ENCODE measurements around the gene SLC25A52.
A peak's percentile ranks its signal among the peaks of the same experiment; 100 is the strongest.
"Not testable (repeated sequence)": the region's sequence is repeated elsewhere in the genome, so short reads cannot be mapped to it uniquely, and the experiment has no call there.

Gene SLC25A52

DNA sequence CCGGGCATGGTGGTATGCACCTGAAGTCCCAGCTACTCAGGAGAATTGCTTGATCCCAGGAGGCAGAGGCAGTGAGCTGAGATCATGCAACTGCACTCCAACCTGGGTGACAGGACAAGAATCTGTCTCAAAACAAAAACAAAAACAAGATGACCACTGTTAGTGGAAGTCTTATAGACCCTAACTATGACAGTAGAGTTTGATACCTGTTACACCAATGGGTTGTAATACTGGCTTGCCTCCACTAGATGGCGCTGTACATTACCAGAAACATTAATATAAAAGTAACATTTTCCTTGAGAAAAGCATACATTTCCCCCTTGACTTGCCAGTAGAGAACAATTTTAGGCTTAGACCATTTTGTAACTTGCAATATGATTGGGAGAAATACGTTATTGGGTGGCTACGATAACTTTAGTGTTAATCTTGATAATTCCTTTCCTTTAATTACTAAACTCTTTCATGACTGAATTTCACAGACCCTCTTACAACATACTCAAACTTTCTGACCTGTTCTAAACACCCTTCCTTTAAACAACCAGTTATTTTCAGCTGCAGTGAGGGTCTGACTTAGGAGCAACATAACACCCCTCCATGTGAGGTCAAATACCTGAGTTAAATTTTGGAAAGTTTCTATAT lies 19.5 kb downstream of the SLC25A52 start:
- DNase-seq (ENCODE audit: low read depth in 2 of 2) = peak; percentile 13 to 33

DNA sequence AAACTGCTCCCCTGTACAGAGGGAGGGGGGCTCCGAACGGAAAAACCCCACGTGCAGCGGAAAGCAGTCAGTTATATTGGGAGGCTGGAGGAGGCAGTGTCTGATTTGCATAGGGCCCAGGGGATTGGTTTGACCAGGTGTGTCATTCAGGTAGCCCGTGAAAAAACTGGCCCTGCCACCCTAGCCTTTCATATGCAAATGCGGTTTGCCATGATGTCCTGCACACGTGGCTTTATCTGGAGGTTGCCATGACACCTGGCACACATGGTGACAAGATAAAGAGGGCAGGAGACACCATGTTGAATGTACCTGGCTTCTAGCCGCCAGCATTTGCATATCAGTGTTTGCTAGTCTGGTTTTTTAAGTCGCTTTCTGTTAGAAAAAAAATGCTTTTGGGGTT lies 20.5 kb downstream of the SLC25A52 start:
- no peak for DNase-seq (ENCODE audit: low read depth in 2 of 2)

DNA sequence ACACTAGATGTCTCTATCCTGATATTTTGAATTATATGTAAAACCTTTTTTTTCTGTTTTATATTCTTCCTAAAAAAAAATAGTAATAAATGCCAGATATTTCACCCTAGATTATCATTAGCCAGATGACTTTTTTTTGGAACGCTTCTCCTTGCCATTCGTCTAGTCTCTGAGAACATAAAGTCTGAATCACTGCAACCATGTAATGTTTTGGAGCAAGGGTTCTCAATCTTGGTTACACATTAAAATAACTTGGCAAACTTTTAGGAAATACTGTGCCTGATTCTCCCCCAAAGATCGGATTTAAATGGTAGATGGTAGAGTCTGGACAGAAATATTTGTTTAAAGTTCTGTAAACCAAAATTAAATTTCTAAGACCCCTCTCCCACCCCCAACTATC lies 21.0 kb downstream of the SLC25A52 start:
- no peak for DNase-seq (ENCODE audit: low read depth in 2 of 2)

GRCh38 chr18:31738460-31739407 lies 21.9 kb downstream of the SLC25A52 start:
- DNase-seq (ENCODE audit: low read depth in 2 of 2) = no peak

DNA sequence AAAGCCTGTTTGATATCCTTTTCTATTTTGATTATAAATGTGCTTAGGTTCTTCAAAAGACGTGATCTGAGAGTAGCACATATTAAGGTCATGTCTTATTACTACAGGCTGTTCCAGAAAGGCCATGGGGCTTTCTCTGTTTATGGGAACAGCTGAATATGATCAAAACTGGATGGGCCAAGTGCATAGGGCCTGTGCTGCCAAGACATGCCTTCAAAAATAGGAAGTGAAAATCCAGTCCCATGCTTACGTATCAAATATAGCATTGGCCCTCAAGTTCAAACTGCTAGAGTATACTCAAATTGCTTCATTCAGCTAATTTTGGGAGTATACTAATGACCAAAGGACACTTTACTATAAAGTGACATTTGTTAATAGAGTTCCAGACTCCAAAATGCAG lies 24.1 kb downstream of the SLC25A52 start:
- DNase-seq (ENCODE audit: low read depth in 2 of 2) = no peak

GRCh38 chr18:31731628-31732027 lies 29.1 kb downstream of the SLC25A52 start:
- no peak for DNase-seq (ENCODE audit: low read depth in 2 of 2)

GRCh38 chr18:31729196-31729595 lies 31.5 kb downstream of the SLC25A52 start:
- not testable (repeated sequence) for DNase-seq (ENCODE audit: low read depth in 2 of 2)

- DNase-seq (ENCODE audit: low read depth in 2 of 2) = no peak
Observed at GRCh38 chr18:31723990-31724711, 36.5 kb downstream of the SLC25A52 start.

DNA sequence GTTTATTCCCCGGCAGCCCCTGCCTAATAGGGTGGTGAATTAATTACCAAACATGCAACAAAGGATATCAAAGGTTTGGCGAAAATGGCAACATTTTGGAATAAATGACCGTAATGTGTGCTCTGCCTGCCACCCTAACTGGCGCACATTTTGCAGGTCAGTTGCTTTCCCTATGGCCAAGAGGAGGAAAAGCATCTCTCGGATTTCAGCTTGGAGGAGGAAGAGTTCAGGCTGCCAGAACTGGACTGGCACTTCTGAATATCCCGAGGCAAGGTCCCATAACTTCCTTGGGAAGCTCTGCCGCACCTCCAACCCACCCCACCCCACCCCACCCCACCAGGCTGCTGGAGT lies 37.1 kb downstream of the SLC25A52 start:
- no peak for DNase-seq (ENCODE audit: low read depth in 2 of 2)

DNA sequence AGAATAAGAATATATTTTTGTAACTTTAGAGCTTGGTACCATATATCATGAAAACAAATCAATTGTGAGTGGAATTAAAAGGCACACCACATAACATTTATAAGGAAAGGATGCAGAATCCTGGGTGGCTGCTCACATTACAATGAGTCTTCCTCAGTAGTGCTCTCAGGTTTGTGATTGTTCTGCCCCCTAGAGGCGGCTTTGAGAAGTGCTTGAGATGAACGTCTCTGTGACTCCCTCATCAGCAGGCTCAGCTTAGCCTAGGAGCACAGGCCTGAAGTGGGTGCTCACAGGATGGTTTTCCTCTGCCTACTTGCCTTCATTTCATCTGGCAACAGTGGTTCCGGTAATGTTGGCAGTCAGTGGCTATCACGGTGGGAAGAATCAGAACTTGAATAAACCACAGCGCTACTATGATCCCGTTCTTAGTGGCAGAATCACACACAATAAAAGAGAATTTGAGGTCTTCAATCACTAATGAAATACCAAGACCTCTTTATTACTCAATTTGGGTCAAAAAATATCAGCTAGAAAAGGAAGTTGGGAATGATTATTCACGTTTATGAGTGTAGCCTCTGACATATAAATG lies 38.2 kb downstream of the SLC25A52 start:
- peak; percentile 33 to 51 for DNase-seq (ENCODE audit: low read depth in 2 of 2)

GRCh38 chr18:31721601-31722000 lies 39.1 kb downstream of the SLC25A52 start:
- no peak for DNase-seq (ENCODE audit: low read depth in 2 of 2)

GRCh38 chr18:31720867-31721266 lies 39.8 kb downstream of the SLC25A52 start:
- no peak for DNase-seq (ENCODE audit: low read depth in 2 of 2)

GRCh38 chr18:31719363-31720006 lies 41.2 kb downstream of the SLC25A52 start:
- DNase-seq (ENCODE audit: low read depth in 2 of 2) = no peak

DNA sequence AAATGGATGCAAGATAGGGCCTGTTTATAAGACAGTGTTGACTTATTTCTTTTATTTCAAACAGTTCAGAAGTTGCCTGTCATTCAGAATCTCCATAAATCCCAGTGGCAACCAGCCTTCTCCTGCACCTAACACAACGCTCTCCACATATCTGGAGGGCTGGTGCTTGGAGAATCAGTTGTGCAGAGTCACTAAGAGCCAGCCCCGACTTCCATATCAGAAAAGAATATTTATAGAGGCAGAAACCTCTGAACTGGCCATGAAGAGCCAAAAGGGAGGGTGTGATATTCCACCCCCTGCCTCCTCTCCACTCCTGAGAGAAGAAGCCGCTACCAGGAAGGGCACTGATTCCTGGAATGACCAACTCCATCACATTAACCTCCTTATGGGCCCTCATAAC lies 42.3 kb downstream of the SLC25A52 start:
- no peak for DNase-seq (ENCODE audit: low read depth in 2 of 2)

GRCh38 chr18:31716362-31716761 lies 44.3 kb downstream of the SLC25A52 start:
- DNase-seq (ENCODE audit: low read depth in 2 of 2) = no peak

- no peak for DNase-seq (ENCODE audit: low read depth in 2 of 2)
Observed at GRCh38 chr18:31711365-31712172, 49.1 kb downstream of the SLC25A52 start.

- no peak for DNase-seq (ENCODE audit: low read depth in 2 of 2)
Observed at GRCh38 chr18:31710826-31711225, 49.9 kb downstream of the SLC25A52 start.

Data from stimulated activated CD8-positive, alpha-beta memory T cell treated with anti-CD3 and anti-CD28 coated beads, Interleukin-7, amount 100 ng/mL, for 1 hour (primary cell).